Endothelial cell of umbilical vein (primary cell): Measurements from ENCODE around the gene IL17RB. TPM values are rescaled to one million over a fixed set of nuclear protein-coding genes. Genes with fewer than 3 reads are reported as not detected.

ENCODE experiments used
- BruUV-seq: library from RNA; stranded (reverse); fragments of 400-500 nt; replicated peaks from 2 replicates; lab custom pipeline; 2021; lab: Mats Ljungman, UMichigan
- CTCF ChIA-PET: fragments of 300-600, 350-600 bp; sonication (Branson Sonifier 250); formaldehyde crosslinking; loops from one replicate; lab custom pipeline; 2021; ENCODE audit warnings: antibody characterized with exemption, inconsistent platforms; lab: Charles Lee
- POLR2A ChIA-PET: fragments of 300-600, 350-600 bp; sonication (Branson Sonifier 250); formaldehyde crosslinking; loops from one replicate; lab custom pipeline; 2021; ENCODE audit warnings: antibody characterized with exemption, inconsistent platforms; lab: Charles Lee
- DNase-seq: peaks from one replicate; pipeline ENCODE4 v3.0.0-alpha.2; 2011; ENCODE audit warnings: low read depth, low spot score
- FAIRE-seq: peaks from 2 replicates; lab custom pipeline; 2011; peaks lifted over from hg19 to GRCh38; lab: Jason Lieb, UNC
- H2AFZ ChIP-seq: 2 replicates; pipeline ENCODE4 v1.6.0; 2012; ENCODE audit warnings: low read depth, low read length, control low read depth, inconsistent platforms
- H3K27ac ChIP-seq: 2 replicates; pipeline ENCODE4 v1.5.1; 2011; ENCODE audit warnings: low read depth, mild to moderate bottlenecking, control low read depth, low read length, moderate library complexity; ENCODE audit not compliant: insufficient read depth
- H3K27me3 ChIP-seq, 2 experiments: 2 replicates each; pipeline versions ENCODE4 v1.6.0 to v1.6.1; 2011; ENCODE audit warnings: low read length in 2 of 2, mixed read lengths in 1 of 2; ENCODE audit not compliant: control insufficient read depth in 2 of 2, insufficient read depth in 2 of 2
- H3K36me3 ChIP-seq, 2 experiments: 2 replicates in 1 of 2; 3 replicates in 1 of 2; pipeline ENCODE4 v1.5.1; 2011; ENCODE audit warnings: low read length in 2 of 2, mild to moderate bottlenecking in 1 of 2, moderate library complexity in 1 of 2; ENCODE audit not compliant: control insufficient read depth in 2 of 2, insufficient read depth in 2 of 2; ENCODE audit errors: extremely low read depth in 1 of 2
- H3K4me1 ChIP-seq: 3 replicates; pipeline ENCODE4 v1.5.1; 2011; ENCODE audit warnings: mild to moderate bottlenecking, low read length; ENCODE audit not compliant: control insufficient read depth, insufficient read depth; ENCODE audit errors: extremely low read depth
- H3K4me2 ChIP-seq: 2 replicates; pipeline ENCODE4 v1.6.1; 2011; ENCODE audit warnings: low read length, control low read depth, mixed read lengths; ENCODE audit not compliant: insufficient read depth
- H3K4me3 ChIP-seq, 3 experiments: fragments of 200-600 bp in 1 of 3; sonication (generic), shearing (Covaris generic) in 1 of 3; replicated peaks in 1 of 3; 2 replicates each; pipeline ENCODE4 v1.5.1; 2011 to 2016; ENCODE audit warnings: control low read depth in 3 of 3, low read length in 3 of 3, mild to moderate bottlenecking in 2 of 3, inconsistent platforms in 1 of 3, low read depth in 1 of 3, moderate library complexity in 1 of 3; ENCODE audit not compliant: insufficient read depth in 1 of 3
- H3K79me2 ChIP-seq: 2 replicates; pipeline ENCODE4 v1.6.0; 2012; ENCODE audit warnings: low read length, inconsistent platforms; ENCODE audit not compliant: control insufficient read depth, insufficient read depth
- H3K9ac ChIP-seq: replicated peaks from 2 replicates; pipeline ENCODE3; 2011; ENCODE audit warnings: low read length, control low read depth; ENCODE audit not compliant: insufficient read depth; ENCODE audit errors: extremely low read depth
- H3K9me1 ChIP-seq: replicated peaks from 3 replicates; pipeline ENCODE4 v1.6.0; 2011; ENCODE audit warnings: mild to moderate bottlenecking, low read length; ENCODE audit not compliant: control insufficient read depth, insufficient read depth; ENCODE audit errors: extremely low read depth
- H3K9me3 ChIP-seq: replicated peaks from 2 replicates; pipeline ENCODE4 v1.5.1; 2012; ENCODE audit warnings: low read length, inconsistent platforms; ENCODE audit not compliant: control insufficient read depth, insufficient read depth
- H4K20me1 ChIP-seq: replicated peaks from 2 replicates; pipeline ENCODE3; 2011; ENCODE audit warnings: mild to moderate bottlenecking, low read length; ENCODE audit not compliant: control insufficient read depth, insufficient read depth; ENCODE audit errors: extremely low read depth
- CTCF ChIP-seq, 2 donors: IDR thresholded peaks; 1 replicate in 1 of 2; 2 replicates in 1 of 2; pipeline ENCODE4 v1.5.1; 2011; ENCODE audit warnings: low read length in 2 of 2, mild to moderate bottlenecking in 2 of 2, moderate library complexity in 2 of 2, control low read depth in 1 of 2, inconsistent platforms in 1 of 2, low read depth in 1 of 2; ENCODE audit not compliant: insufficient read depth in 1 of 2; ENCODE audit errors: extremely low read depth in 1 of 2
- EZH2 ChIP-seq: IDR thresholded peaks from 2 replicates; pipeline ENCODE4 v1.6.1; 2012; ENCODE audit warnings: borderline replicate concordance, low read depth, mild to moderate bottlenecking, moderate library complexity, low read length, inconsistent platforms; ENCODE audit not compliant: severe bottlenecking
- JUN ChIP-seq: IDR thresholded peaks from 2 replicates; pipeline ENCODE4 v1.6.1; 2011; ENCODE audit warnings: borderline replicate concordance, low read depth; ENCODE audit not compliant: insufficient read length, insufficient read depth
- MYC ChIP-seq: IDR thresholded peaks from one replicate; pipeline ENCODE4 v1.6.1; 2011; ENCODE audit warnings: mild to moderate bottlenecking, low read depth, low read length
- POLR2A ChIP-seq: IDR thresholded peaks from 2 replicates; pipeline ENCODE4 v1.6.1; 2012; ENCODE audit warnings: low read depth, mild to moderate bottlenecking, control low read depth, low read length
- POLR2AphosphoS5 ChIP-seq: IDR thresholded peaks from 2 replicates; pipeline ENCODE4 v1.6.1; 2012; ENCODE audit warnings: low read depth, mild to moderate bottlenecking, control low read depth, low read length, moderate library complexity; ENCODE audit not compliant: insufficient read depth
- dilution Hi-C: fragments of 300-500 bp; cut with MboI; formaldehyde crosslinking; loops from one replicate; pipeline ENCODE4 v1.15.0; 2019; ENCODE audit warnings: low sequenced_read_pairs; ENCODE audit not compliant: extremely low pct_ligation_motif_present
- intact Hi-C: fragments of 100-400 bp; cut with micrococcal nuclease; formaldehyde crosslinking; loops from one replicate; pipeline ENCODE4 v1.10.0; 2022
- polyA plus RNA-seq, 4 experiments: library from polyadenylated mRNA; depleted of rRNA in 3 of 4; stranded (reverse) in 3 of 4; unstranded in 1 of 4; fragments of >200 nt; gene quantifications; 2 replicates each; pipeline versions ENCODE4 v1.2.1 to v1.2.3, GENCODE V29; 2011 to 2012; ENCODE audit warnings: missing spikeins in 1 of 4
- total RNA-seq: library from RNA; stranded (reverse); gene quantifications from 2 replicates; pipeline ENCODE4 v1.2.3, GENCODE V29; 2021

IL17RB gene
- total and polyA plus RNA-seq, 2 donors (not counting 3 experiments of a cell fraction or from before 2014, with no cell fraction given) = 0.04 TPM; not detected in 1

GRCh38 chr3:53884623-53885022 is 38.3 kb downstream of the IL17RB start:
- Histone ChIP-seq H2AFZ (no peak overlapping the region), H3K27ac (no peak overlapping the region), H3K4me3 (no peak overlapping the region), H3K27me3 (no peaks in the 10 kb centered on the region), H3K36me3 (peaks cover 6 to 10% of the 10 kb centered on the region in 2 experiments), H3K79me2 (peaks cover 23% of the 10 kb centered on the region), H3K4me2 (no peak overlapping the region), H3K9ac (no peak overlapping the region), H3K9me3 (no peaks in the 10 kb centered on the region), H4K20me1 (no peaks in the 10 kb centered on the region), H3K4me1 (peaks cover 10% of the 10 kb centered on the region), H3K9me1 (no peaks in the 10 kb centered on the region)
- no TSS peak for BruUV-seq
- DNase-seq (no peak), FAIRE-seq (no peak)
- CTCF ChIA-PET = no interaction called here
- TF ChIP-seq POLR2A = no peak
- TF ChIP-seq CTCF (IDR thresholded peaks at IDR 0.05; ENCODE audit: extremely low read depth in 1 of 2, insufficient read depth in 1 of 2, low read depth in 1 of 2, low read length in 2 of 2) = no peak
- no peak for TF ChIP-seq EZH2
- intact Hi-C loops (no loop called here), dilution Hi-C loops (no loop called here)
- POLR2A ChIA-PET = no interaction called here

GRCh38 chr3:53885239-53885638 is 38.9 kb downstream of the IL17RB start:
- ChIA-PET CTCF (no interaction called here), POLR2A (no interaction called here)
- no peaks in the 10 kb centered on the region for H3K27me3 ChIP-seq
- H3K4me2 ChIP-seq = no peak overlapping the region
- H3K4me1 ChIP-seq = peaks cover 14% of the 10 kb centered on the region
- H2AFZ ChIP-seq = no peak overlapping the region
- intact Hi-C loops = no loop called here
- H3K9ac ChIP-seq = no peak overlapping the region
- no TSS peak for BruUV-seq
- no peaks in the 10 kb centered on the region for H3K9me3 ChIP-seq
- no peaks in the 10 kb centered on the region for H3K9me1 ChIP-seq
- H3K36me3 ChIP-seq = peaks cover 6 to 8% of the 10 kb centered on the region in 2 experiments
- dilution Hi-C loops = no loop called here
- FAIRE-seq = no peak
- H3K27ac ChIP-seq = no peak overlapping the region
- H3K4me3 ChIP-seq = no peak overlapping the region
- H3K79me2 ChIP-seq = peaks cover 27% of the 10 kb centered on the region
- H4K20me1 ChIP-seq = no peaks in the 10 kb centered on the region
- TF ChIP-seq MYC (no peak), EZH2 (no peak), CTCF (IDR thresholded peaks at IDR 0.05; ENCODE audit: extremely low read depth in 1 of 2, insufficient read depth in 1 of 2, low read depth in 1 of 2, low read length in 2 of 2) (no peak), POLR2AphosphoS5 (no peak), JUN (no peak)
- DNase-seq = no peak
